Measurements from ENCODE around the gene SUN1.

DNA sequence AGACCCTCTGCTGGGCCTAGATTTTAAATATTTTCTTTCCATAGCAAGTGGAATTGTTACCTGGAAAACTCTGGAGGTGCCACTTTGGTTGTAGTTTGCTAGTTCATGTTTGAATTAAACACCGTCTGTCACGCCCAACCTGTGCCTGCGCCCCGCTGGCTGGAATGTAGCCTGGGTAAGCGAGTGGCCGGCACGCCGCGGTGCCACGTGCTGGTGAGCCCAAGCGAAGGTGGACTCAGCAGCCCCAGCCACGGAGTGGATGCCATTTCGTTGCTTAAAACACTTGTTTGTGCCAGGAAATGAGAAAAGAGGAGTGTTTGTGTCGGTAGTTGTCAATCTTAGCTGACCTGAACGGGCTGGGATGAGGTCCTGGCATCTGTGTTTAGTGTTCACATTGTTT, 46.8 kb downstream of the SUN1 start:
- TF ChIP-seq CTCF (conservative IDR thresholded peaks at IDR 0.05; ENCODE audit: low read length) (no peak), EZH2phosphoT487 (IDR thresholded peaks at IDR 0.05; ENCODE audit: borderline replicate concordance, low read depth, low read length) (no peak)
